ENCODE results near the gene NVL. TPM values are rescaled to one million over a fixed set of nuclear protein-coding genes. Genes with fewer than 3 reads are reported as not detected.

The NVL gene
- total and polyA plus RNA-seq, 10 of the 15 experiments (the other 5 are each of a cell fraction or from before 2014, with no cell fraction given), result 20.3 to 49.6 (median 35.2) TPM

- peak; percentile 33 for DNase-seq (ENCODE audit: low read depth, low spot score)
- in situ Hi-C loops (cut with MboI) (loop anchor here (10.0 to 25.0 kb wide), 3 partner anchors 522 to 1197 kb away; partner anchors contain the start of gene TLR5), intact Hi-C loops (cut with micrococcal nuclease; ENCODE audit: unreplicated experiment) (loop anchor here (1.0 to 5.0 kb wide), 3 partner anchors 218 to 637 kb away; partner anchors contain the start of gene CAPN2)
- H2AFZ ChIP-seq (ENCODE audit: control insufficient read depth, low read depth, low read length), result peak overlapping the region; percentile 82
- peak; percentile 44 for ATAC-seq
- no peaks in the 10 kb centered on the region; the same call in 2 of the 3 replicates for H3K9me3 ChIP-seq (replicated peaks; ENCODE audit: control insufficient read depth, insufficient read depth, low read length)
- RAD21 ChIA-PET (ENCODE audit: unreplicated experiment), result interaction anchor here (0.7 to 3.4 kb wide), 20 partner anchors 14 to 636 kb away, joined by 3 to 50 read pairs (median 4); partner anchors contain the start of gene CNIH4
- SMC1A ChIA-PET (ENCODE audit: uncharacterized antibody, unreplicated experiment), result interaction anchor here (0.6 to 4.4 kb wide), 28 partner anchors 17 to 640 kb away, joined by 3 to 60 read pairs (median 4); partner anchors contain the start of gene FBXO28
- H3K36me3 ChIP-seq (ENCODE audit: control insufficient read depth in 2 of 2, insufficient read depth in 2 of 2, low read length in 1 of 2), result no peaks in the 10 kb centered on the region
- POLR2A ChIA-PET, result interaction anchor here (0.6 kb wide), 1 partner anchor 169 kb away, joined by 3 read pairs; no protein-coding TSS in a partner anchor
- H3K79me2 ChIP-seq (ENCODE audit: control insufficient read depth, insufficient read depth, low read length), result peaks cover 10% of the 10 kb centered on the region
- H3K4me2 ChIP-seq (ENCODE audit: control insufficient read depth, insufficient read depth), result peak overlapping the region; percentile 64; the same call in 1 of the 2 replicates
- no peaks in the 10 kb centered on the region for H4K20me1 ChIP-seq (ENCODE audit: control insufficient read depth, insufficient read depth)
- H3K9ac ChIP-seq (ENCODE audit: control insufficient read depth, insufficient read depth, low read length), result no peak overlapping the region
- FAIRE-seq, result no peak
- no peak overlapping the region for H3K27ac ChIP-seq (ENCODE audit: control insufficient read depth, insufficient read depth)
- CTCF ChIA-PET, result interaction anchor here (0.6 to 5.6 kb wide), 33 partner anchors 10 to 638 kb away, joined by 3 to 98 read pairs (median 4); no protein-coding TSS in a partner anchor
- BruUV-seq (replicated peaks), result no TSS peak
- peaks cover 4% of the 10 kb centered on the region for H3K4me1 ChIP-seq (ENCODE audit: control insufficient read depth, insufficient read depth, low read length)
- H3K27me3 ChIP-seq (replicated peaks in 1 of 2; ENCODE audit: control insufficient read depth in 2 of 2, insufficient read depth in 2 of 2, low read length in 1 of 2), result no peaks in the 10 kb centered on the region
- no peak overlapping the region for H3K4me3 ChIP-seq
- 2% methylated on average over 5 of the region's 5 CpGs for WGBS (ENCODE audit: insufficient coverage, insufficient replicate concordance, low lambda C conversion rate, missing lambda C conversion rate)
- TF ChIP-seq BCL11A (IDR thresholded peaks at IDR 0.05; ENCODE audit: low read depth, low read length), result peak; percentile 52; the same call in 1 of the 2 replicates
- no peak for TF ChIP-seq NR2C1 (IDR thresholded peaks at IDR 0.05)
- peak; percentile 68 for TF ChIP-seq JUNB (IDR thresholded peaks at IDR 0.05)
- TF ChIP-seq TCF7 (IDR thresholded peaks at IDR 0.05; ENCODE audit: borderline replicate concordance), result peak; percentile 18; the same call in 1 of the 2 replicates
- TF ChIP-seq ZBTB40 (IDR thresholded peaks at IDR 0.05; ENCODE audit: borderline replicate concordance), result peak; percentile 84
- TF ChIP-seq ETV6 (conservative IDR thresholded peaks at IDR 0.05 in 1 of 2, IDR thresholded peaks at IDR 0.05 in 1 of 2; ENCODE audit: borderline replicate concordance in 1 of 2, low read depth in 1 of 2), result 0 out of 4 replicates have a peak, but pooled peaks of 1 of the 2 experiments have one; percentile 18
- no peak for TF ChIP-seq ASH2L (IDR thresholded peaks at IDR 0.05; ENCODE audit: borderline replicate concordance, low read depth)
- peak; percentile 40; the same call in 1 of the 2 replicates for TF ChIP-seq ATF7 (IDR thresholded peaks at IDR 0.05; ENCODE audit: low read depth)
- TF ChIP-seq CREM (IDR thresholded peaks at IDR 0.05; ENCODE audit: low read depth), result peak; percentile 67
- peak; percentile 54 for TF ChIP-seq MEF2B (IDR thresholded peaks at IDR 0.05; ENCODE audit: partially characterized antibody, poor library complexity, severe bottlenecking)
- TF ChIP-seq FOXK2 (IDR thresholded peaks at IDR 0.05), result no peak
- 0 out of 2 replicates have a peak, but pooled peaks have one; percentile 0 for TF ChIP-seq PML (IDR thresholded peaks at IDR 0.05; ENCODE audit: low read length)
- peak; percentile 62; the same call in 1 of the 2 replicates for TF ChIP-seq RUNX3 (IDR thresholded peaks at IDR 0.05; ENCODE audit: low read length)
- TF ChIP-seq SUPT20H (IDR thresholded peaks at IDR 0.05; ENCODE audit: borderline replicate concordance, control insufficient read depth, low read depth, low read length), result no peak
- peak; percentile 81 for TF ChIP-seq PKNOX1 (IDR thresholded peaks at IDR 0.05)
- TF ChIP-seq MEF2A (IDR thresholded peaks at IDR 0.05; ENCODE audit: insufficient read depth, low read depth, low read length), result peak; percentile 90
Measured at GRCh38 chr1:224333939-224334786, 4.2 kb upstream of the NVL start.
